H1 (cell line): ENCODE results near the gene APP. TPM values are rescaled to one million over a fixed set of nuclear protein-coding genes. Genes with fewer than 3 reads are reported as not detected.

Experiments
- BRCA1 ChIP-seq: IDR thresholded peaks from 2 replicates; pipeline ENCODE4 v1.6.1; 2012; ENCODE audit warnings: low read depth, low read length, improper control_type of control experiment
- CHD7 ChIP-seq: fragments of 300-600 bp; sonication (generic); IDR thresholded peaks from 2 replicates; pipeline ENCODE4 v1.7.1; 2012; ENCODE audit warnings: low read length, moderate library complexity, mild to moderate bottlenecking, inconsistent platforms; ENCODE audit not compliant: insufficient replicate concordance
- POLR2A ChIP-seq, 2 experiments: IDR thresholded peaks; 1 replicate in 1 of 2; 2 replicates in 1 of 2; pipeline ENCODE4 v1.6.1; 2011; ENCODE audit warnings: low read depth in 2 of 2, low read length in 2 of 2, mild to moderate bottlenecking in 2 of 2; ENCODE audit errors: control extremely low read depth in 1 of 2
- RFX5 ChIP-seq: IDR thresholded peaks from 2 replicates; pipeline ENCODE4 v1.6.1; 2011; ENCODE audit warnings: low read depth, low read length, improper control_type of control experiment, borderline replicate concordance
- TBP ChIP-seq: IDR thresholded peaks from 2 replicates; pipeline ENCODE4 v1.6.1; 2011; ENCODE audit warnings: low read depth, low read length, improper control_type of control experiment
- polyA plus RNA-seq, 7 experiments: library from polyadenylated mRNA; depleted of rRNA in 3 of 7; stranded (reverse) in 5 of 7; unstranded in 2 of 7; fragments of >200 nt in 5 of 7; fragments of 200-250 nt in 2 of 7; gene quantifications; 1 replicate in 5 of 7; 2 replicates in 1 of 7; 4 replicates in 1 of 7; pipeline versions ENCODE4 v1.2.1 to v1.2.3, GENCODE V29; 2011 to 2013; ENCODE audit warnings: missing spikeins in 2 of 7, mixed read lengths in 2 of 7
- total RNA-seq: library from RNA; stranded (reverse); fragmentation: NEBNext Ultra II Directional; extraction: Animal tissue kit (Norgen Biotek cat#: 25700); gene quantifications from 2 replicates; pipeline ENCODE4 v1.2.1, GENCODE V29; 2021
- TF ChIP-seq, protein P1 (sequence below): IDR thresholded peaks from 2 replicates; pipeline ENCODE4 v1.6.1; 2012; ENCODE audit warnings: low read length, inconsistent platforms

Gene APP
- total and polyA plus RNA-seq, 2 of the 8 experiments (the other 6 are each of a cell fraction or from before 2014, with no cell fraction given) = 375 to 551 TPM

DNA sequence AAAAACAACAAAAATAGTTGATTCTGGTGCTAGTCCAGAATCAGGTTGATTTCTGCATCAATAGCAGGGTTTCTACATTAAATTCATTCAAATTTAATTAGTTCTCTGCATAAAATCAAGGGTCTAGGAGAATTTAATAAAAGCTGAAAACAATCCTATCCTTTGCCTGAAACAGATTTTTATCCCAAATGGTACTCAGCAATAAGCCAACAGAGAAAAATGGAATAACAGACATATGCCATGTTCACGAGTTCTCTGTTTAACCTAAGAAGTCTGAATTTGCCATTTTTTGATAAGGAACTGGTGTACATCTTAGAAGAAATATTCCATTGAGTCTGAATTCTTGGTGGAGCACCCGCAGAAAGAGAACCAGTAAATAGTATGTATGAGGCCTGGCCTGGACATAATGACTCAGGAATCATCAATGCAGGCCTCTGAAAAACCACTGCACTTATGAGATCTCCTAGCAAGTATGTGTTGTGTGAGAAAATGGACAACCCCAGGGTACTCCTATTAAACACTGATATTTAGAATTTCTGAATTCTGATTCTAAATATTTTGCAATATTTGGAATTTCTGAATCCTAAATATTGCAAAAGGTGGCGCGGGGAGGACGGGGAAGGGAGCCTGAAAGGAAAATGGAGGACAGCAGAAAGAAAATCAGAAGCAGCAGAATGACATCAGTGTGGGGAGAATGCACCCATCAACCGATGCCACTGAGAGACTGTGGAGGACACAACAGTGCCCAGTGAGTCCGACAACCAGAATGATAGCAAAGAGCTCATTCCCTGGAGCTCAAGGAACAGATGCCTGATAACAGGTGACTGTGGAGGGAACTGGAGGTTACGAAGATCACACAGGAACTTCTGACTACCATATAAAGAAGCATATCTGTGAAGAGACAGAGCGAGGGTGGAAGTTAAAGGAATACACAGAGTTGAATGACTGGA is 97.6 kb downstream of the APP start (continued):
- no peak for TF ChIP-seq CHD7
- TF ChIP-seq, protein P1, sequence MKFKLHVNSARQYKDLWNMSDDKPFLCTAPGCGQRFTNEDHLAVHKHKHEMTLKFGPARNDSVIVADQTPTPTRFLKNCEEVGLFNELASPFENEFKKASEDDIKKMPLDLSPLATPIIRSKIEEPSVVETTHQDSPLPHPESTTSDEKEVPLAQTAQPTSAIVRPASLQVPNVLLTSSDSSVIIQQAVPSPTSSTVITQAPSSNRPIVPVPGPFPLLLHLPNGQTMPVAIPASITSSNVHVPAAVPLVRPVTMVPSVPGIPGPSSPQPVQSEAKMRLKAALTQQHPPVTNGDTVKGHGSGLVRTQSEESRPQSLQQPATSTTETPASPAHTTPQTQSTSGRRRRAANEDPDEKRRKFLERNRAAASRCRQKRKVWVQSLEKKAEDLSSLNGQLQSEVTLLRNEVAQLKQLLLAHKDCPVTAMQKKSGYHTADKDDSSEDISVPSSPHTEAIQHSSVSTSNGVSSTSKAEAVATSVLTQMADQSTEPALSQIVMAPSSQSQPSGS = no peak
- no peak for TF ChIP-seq POLR2A (IDR thresholded peaks at IDR 0.05; ENCODE audit: control extremely low read depth in 1 of 2, low read depth in 2 of 2, low read length in 2 of 2)
- no peak for TF ChIP-seq RFX5
- no peak for TF ChIP-seq TBP
- no peak for TF ChIP-seq BRCA1
